Measurements from ENCODE around the gene ENTR1.

GRCh38 chr9:136379891-136380290 lies 30.5 kb downstream of the ENTR1 start:
- TF ChIP-seq ZNF274 (IDR thresholded peaks at IDR 0.05; ENCODE audit: low read depth, low read length) = no peak
- no peak for TF ChIP-seq SUZ12 (IDR thresholded peaks at IDR 0.05; ENCODE audit: extremely low read depth, insufficient read depth, insufficient read length)
- no peak for TF ChIP-seq YY1 (IDR thresholded peaks at IDR 0.05; ENCODE audit: insufficient read depth, insufficient read length)

Measured in NT2/D1 (cell line).